Ramos (cell line): ENCODE results near the gene C16orf54.

Source experiments
- in situ Hi-C: fragments of 300-500 bp; cut with MboI; formaldehyde crosslinking; loops from one replicate; pipeline ENCODE4 v1.14.3; 2022; ENCODE audit warnings: low sequenced_read_pairs; ENCODE audit not compliant: unreplicated experiment

C16orf54 gene

GRCh38 chr16:29714396-29714795 is 31.4 kb downstream of the C16orf54 start:
- in situ Hi-C loops = no loop called here

- in situ Hi-C loops = no loop called here
Measured at GRCh38 chr16:29712809-29713208, 33.0 kb downstream of the C16orf54 start.

- in situ Hi-C loops = no loop called here
Measured at GRCh38 chr16:29710227-29711219, 35.3 kb downstream of the C16orf54 start.

GRCh38 chr16:29709657-29710056 is 36.1 kb downstream of the C16orf54 start:
- in situ Hi-C loops = loop anchor here (10.0 kb wide), 1 partner anchor 75 kb away; no protein-coding TSS in a partner anchor

GRCh38 chr16:29708917-29709600 is 36.7 kb downstream of the C16orf54 start:
- in situ Hi-C loops = loop anchor here (10.0 kb wide), 1 partner anchor 76 kb away; no protein-coding TSS in a partner anchor

GRCh38 chr16:29707160-29707559 is 38.6 kb downstream of the C16orf54 start:
- in situ Hi-C loops = loop anchor here (10.0 kb wide), 1 partner anchor 78 kb away; no protein-coding TSS in a partner anchor

GRCh38 chr16:29705030-29705429 is 40.8 kb downstream of the C16orf54 start:
- in situ Hi-C loops = loop anchor here (10.0 kb wide), 1 partner anchor 80 kb away; no protein-coding TSS in a partner anchor

GRCh38 chr16:29702269-29702668 is 43.5 kb downstream of the C16orf54 start:
- in situ Hi-C loops = loop anchor here (10.0 kb wide), 1 partner anchor 83 kb away; no protein-coding TSS in a partner anchor

- in situ Hi-C loops = loop anchor here (10.0 kb wide), 1 partner anchor 84 kb away; no protein-coding TSS in a partner anchor
Measured at GRCh38 chr16:29701214-29701555, 44.6 kb downstream of the C16orf54 start.

GRCh38 chr16:29700253-29700987 is 45.4 kb downstream of the C16orf54 start:
- in situ Hi-C loops = loop anchor here (10.0 kb wide), 1 partner anchor 84 kb away; no protein-coding TSS in a partner anchor

GRCh38 chr16:29699324-29700219 is 46.2 kb downstream of the C16orf54 start:
- in situ Hi-C loops = loop anchor here (5.0 to 10.0 kb wide), 2 partner anchors 85 to 323 kb away; partner anchors contain the start of gene C16orf92

GRCh38 chr16:29698484-29699323 is 47.1 kb downstream of the C16orf54 start:
- in situ Hi-C loops = loop anchor here (5.0 kb wide), 1 partner anchor 324 kb away; the partner anchor contains the start of gene C16orf92

GRCh38 chr16:29698042-29698441 is 47.7 kb downstream of the C16orf54 start:
- in situ Hi-C loops = loop anchor here (5.0 kb wide), 1 partner anchor 324 kb away; the partner anchor contains the start of gene C16orf92

- in situ Hi-C loops = loop anchor here (5.0 kb wide), 1 partner anchor 325 kb away; the partner anchor contains the start of gene C16orf92
Measured at GRCh38 chr16:29697391-29697790, 48.4 kb downstream of the C16orf54 start.

- in situ Hi-C loops = loop anchor here (5.0 kb wide), 1 partner anchor 325 kb away; the partner anchor contains the start of gene C16orf92
Measured at GRCh38 chr16:29696881-29697331, 48.9 kb downstream of the C16orf54 start.

GRCh38 chr16:29695675-29696074 is 50.1 kb downstream of the C16orf54 start:
- in situ Hi-C loops = loop anchor here (5.0 kb wide), 1 partner anchor 327 kb away; the partner anchor contains the start of gene C16orf92

GRCh38 chr16:29694384-29695195 is 51.2 kb downstream of the C16orf54 start:
- in situ Hi-C loops = loop anchor here (5.0 kb wide), 1 partner anchor 328 kb away; the partner anchor contains the start of gene C16orf92
